ENCODE data around the gene FAAP24. TPM values are rescaled to one million over a fixed set of nuclear protein-coding genes. Genes with fewer than 3 reads are reported as not detected.

Gene FAAP24
- total and polyA plus RNA-seq, 2 donors, result 1.6 to 1.8 TPM

Other genes with a start within 250 kb of the FAAP24 start
- gene SLC7A9, start 102.5 kb upstream of the FAAP24 start, total RNA-seq, result 0.24 TPM
- gene SLC7A9, start 102.5 kb upstream of the FAAP24 start, polyA plus RNA-seq, result 0.98 TPM
- gene CEP89, start 284 bp upstream of the FAAP24 start, total RNA-seq, result 6.8 TPM
- gene CEP89, start 284 bp upstream of the FAAP24 start, polyA plus RNA-seq, result 12.5 TPM
- 5.1 TPM for gene RHPN2, start 92.6 kb downstream of the FAAP24 start, total RNA-seq
- gene RHPN2, start 92.6 kb downstream of the FAAP24 start, polyA plus RNA-seq, result 4.8 TPM
- gene GPATCH1, start 108.9 kb downstream of the FAAP24 start, total RNA-seq, result 8.2 TPM
- gene GPATCH1, start 108.9 kb downstream of the FAAP24 start, polyA plus RNA-seq, result 8.7 TPM
- gene WDR88, start 159.9 kb downstream of the FAAP24 start, total RNA-seq, result not detected
- 0.05 TPM for gene WDR88, start 159.9 kb downstream of the FAAP24 start, polyA plus RNA-seq
- gene LRP3, start 222.1 kb downstream of the FAAP24 start, total RNA-seq, result 2.6 TPM
- gene LRP3, start 222.1 kb downstream of the FAAP24 start, polyA plus RNA-seq, result 4.0 TPM